A673 (cell line): ENCODE data around the gene TRIM43B. TPM values are rescaled to one million over a fixed set of nuclear protein-coding genes. Genes with fewer than 3 reads are reported as not detected.
"Not testable (repeated sequence)": the region's sequence is repeated elsewhere in the genome, so short reads cannot be mapped to it uniquely, and the experiment has no call there.

Source experiments
- BruUV-seq: library from RNA; stranded (reverse); fragments of 400-500 nt; replicated peaks from 2 replicates; lab custom pipeline; 2021; lab: Mats Ljungman, UMichigan
- CTCF ChIA-PET: fragments of 300-600 bp; sonication (Branson Sonifier 250); formaldehyde crosslinking; loops from one replicate; lab custom pipeline; 2022; ENCODE audit warnings: antibody characterized with exemption; lab: Charles Lee
- POLR2A ChIA-PET: fragments of 300-600 bp; sonication (Branson Sonifier 250); formaldehyde crosslinking; loops from one replicate; lab custom pipeline; 2022; ENCODE audit warnings: antibody characterized with exemption; ENCODE audit not compliant: low non-redundant PET; lab: Charles Lee
- DNase-seq: peaks from one replicate; pipeline ENCODE4 v3.0.0-alpha.2; 2015; ENCODE audit warnings: low spot score
- H3K27ac ChIP-seq: fragments of 200-600 bp; sonication (generic); 2 replicates; pipeline ENCODE4 v1.5.1; 2016; ENCODE audit warnings: mixed run types, low read depth, mild to moderate bottlenecking, mixed read lengths, antibody characterized with exemption, low read length; ENCODE audit not compliant: poor library complexity, severe bottlenecking
- H3K27me3 ChIP-seq: fragments of 200-600 bp; sonication (generic); replicated peaks from 2 replicates; pipeline ENCODE4 v1.6.1; 2017; ENCODE audit warnings: mixed run types, low read depth, mild to moderate bottlenecking, mixed read lengths, antibody characterized with exemption, low read length; ENCODE audit not compliant: insufficient read depth, poor library complexity
- H3K36me3 ChIP-seq: fragments of 200-600 bp; sonication (generic); 2 replicates; pipeline ENCODE4 v1.6.1; 2016; ENCODE audit warnings: mixed run types, mild to moderate bottlenecking, mixed read lengths, antibody characterized with exemption, low read length; ENCODE audit not compliant: insufficient read depth, poor library complexity, severe bottlenecking
- H3K4me1 ChIP-seq: fragments of 200-600 bp; sonication (generic); 2 replicates; pipeline ENCODE4 v1.6.1; 2017; ENCODE audit warnings: mixed run types, mild to moderate bottlenecking, mixed read lengths, antibody characterized with exemption, low read length; ENCODE audit not compliant: insufficient read depth, poor library complexity, severe bottlenecking
- H3K4me3 ChIP-seq: fragments of 200-600 bp; sonication (generic); 2 replicates; pipeline ENCODE4 v1.5.1; 2016; ENCODE audit warnings: low read depth, mixed run types, mild to moderate bottlenecking, mixed read lengths, low read length; ENCODE audit not compliant: poor library complexity, severe bottlenecking
- H3K9me3 ChIP-seq: fragments of 200-600 bp; sonication (generic); 2 replicates; pipeline ENCODE4 v1.6.1; 2016; ENCODE audit warnings: mixed run types, low read depth, mild to moderate bottlenecking, mixed read lengths, antibody characterized with exemption, low read length; ENCODE audit not compliant: poor library complexity, severe bottlenecking
- EZH2 ChIP-seq: fragments of 200-600 bp; sonication (generic); IDR thresholded peaks from 2 replicates; pipeline ENCODE4 v1.6.1; 2017; ENCODE audit warnings: borderline replicate concordance, low read depth, mild to moderate bottlenecking, mixed read lengths, antibody characterized with exemption, low read length; ENCODE audit not compliant: poor library complexity, severe bottlenecking
- intact Hi-C: fragments of 100-400 bp; cut with micrococcal nuclease; formaldehyde crosslinking; loops from one replicate; pipeline ENCODE4 v1.10.0; 2022; ENCODE audit not compliant: unreplicated experiment
- total RNA-seq: library from RNA; stranded (reverse); gene quantifications from 2 replicates; pipeline ENCODE4 v1.2.3, GENCODE V29; 2021
- TF ChIP-seq, protein P1 (sequence below): fragments of 300-800, 200-600 bp; sonication (generic); conservative IDR thresholded peaks from 2 replicates; pipeline ENCODE4 v1.5.1; 2017; ENCODE audit warnings: low read depth, mild to moderate bottlenecking, antibody characterized with exemption, low read length, moderate library complexity, mixed read lengths

Gene TRIM43B
- total RNA-seq, 1 experiment from 2014 or later, result not detected

DNA sequence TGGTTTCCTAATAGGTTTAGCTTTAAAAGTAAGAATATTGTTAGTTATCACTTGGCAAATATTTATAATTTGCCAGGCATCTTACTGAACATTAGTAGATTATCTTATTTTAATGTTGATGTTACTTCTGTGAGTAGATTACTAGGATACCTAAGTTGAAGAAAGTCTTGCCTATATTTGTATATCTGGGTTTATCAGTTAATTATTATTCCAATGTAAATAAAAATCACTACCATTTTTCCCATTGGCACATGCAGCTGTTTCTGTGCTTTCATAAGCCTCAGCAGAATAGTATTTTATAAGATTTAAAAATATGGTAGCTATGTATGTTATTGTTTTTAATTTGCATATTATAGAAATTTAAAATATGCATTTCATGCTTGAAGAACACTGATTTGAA, 16.3 kb upstream of the TRIM43B start:
- H3K36me3 ChIP-seq, result no peaks in the 10 kb centered on the region
- intact Hi-C loops, result no loop called here
- no peak overlapping the region for H3K4me3 ChIP-seq
- no peak for TF ChIP-seq EZH2
- TF ChIP-seq, protein P1, sequence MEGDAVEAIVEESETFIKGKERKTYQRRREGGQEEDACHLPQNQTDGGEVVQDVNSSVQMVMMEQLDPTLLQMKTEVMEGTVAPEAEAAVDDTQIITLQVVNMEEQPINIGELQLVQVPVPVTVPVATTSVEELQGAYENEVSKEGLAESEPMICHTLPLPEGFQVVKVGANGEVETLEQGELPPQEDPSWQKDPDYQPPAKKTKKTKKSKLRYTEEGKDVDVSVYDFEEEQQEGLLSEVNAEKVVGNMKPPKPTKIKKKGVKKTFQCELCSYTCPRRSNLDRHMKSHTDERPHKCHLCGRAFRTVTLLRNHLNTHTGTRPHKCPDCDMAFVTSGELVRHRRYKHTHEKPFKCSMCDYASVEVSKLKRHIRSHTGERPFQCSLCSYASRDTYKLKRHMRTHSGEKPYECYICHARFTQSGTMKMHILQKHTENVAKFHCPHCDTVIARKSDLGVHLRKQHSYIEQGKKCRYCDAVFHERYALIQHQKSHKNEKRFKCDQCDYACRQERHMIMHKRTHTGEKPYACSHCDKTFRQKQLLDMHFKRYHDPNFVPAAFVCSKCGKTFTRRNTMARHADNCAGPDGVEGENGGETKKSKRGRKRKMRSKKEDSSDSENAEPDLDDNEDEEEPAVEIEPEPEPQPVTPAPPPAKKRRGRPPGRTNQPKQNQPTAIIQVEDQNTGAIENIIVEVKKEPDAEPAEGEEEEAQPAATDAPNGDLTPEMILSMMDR, result no peak
- BruUV-seq, result no TSS peak
- H3K4me1 ChIP-seq, result no peaks in the 10 kb centered on the region
- no peak overlapping the region for H3K27ac ChIP-seq
- ChIA-PET POLR2A (no interaction called here), CTCF (no interaction called here)
- no peak for DNase-seq
- no peaks in the 10 kb centered on the region for H3K9me3 ChIP-seq
- H3K27me3 ChIP-seq, result peaks cover 4% of the 10 kb centered on the region

DNA sequence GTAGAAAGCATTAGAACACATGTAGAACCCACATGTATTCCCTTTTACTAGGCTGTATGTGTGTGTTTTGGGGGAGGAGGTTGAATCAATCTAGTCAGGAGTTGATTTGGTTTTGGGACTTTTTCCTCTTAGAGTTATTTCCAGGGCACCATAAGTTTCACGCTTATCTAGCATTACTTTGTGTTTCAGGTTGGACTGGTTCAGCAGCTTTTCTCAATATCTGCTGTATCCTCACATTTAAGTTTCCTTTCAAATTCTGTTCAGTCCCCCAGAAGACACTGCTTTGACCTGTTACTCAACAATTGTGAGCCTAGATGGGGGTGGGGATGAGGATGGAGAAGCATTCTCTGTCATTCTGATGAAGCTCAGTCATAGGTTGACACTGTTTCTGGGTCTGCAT, 7.5 kb upstream of the TRIM43B start:
- H3K4me3 ChIP-seq, POLR2A ChIA-PET, intact Hi-C loops, H3K36me3 ChIP-seq, CTCF ChIA-PET, H3K27me3 ChIP-seq, H3K9me3 ChIP-seq, H3K4me1 ChIP-seq, DNase-seq, H3K27ac ChIP-seq, BruUV-seq: not testable (repeated sequence)

DNA sequence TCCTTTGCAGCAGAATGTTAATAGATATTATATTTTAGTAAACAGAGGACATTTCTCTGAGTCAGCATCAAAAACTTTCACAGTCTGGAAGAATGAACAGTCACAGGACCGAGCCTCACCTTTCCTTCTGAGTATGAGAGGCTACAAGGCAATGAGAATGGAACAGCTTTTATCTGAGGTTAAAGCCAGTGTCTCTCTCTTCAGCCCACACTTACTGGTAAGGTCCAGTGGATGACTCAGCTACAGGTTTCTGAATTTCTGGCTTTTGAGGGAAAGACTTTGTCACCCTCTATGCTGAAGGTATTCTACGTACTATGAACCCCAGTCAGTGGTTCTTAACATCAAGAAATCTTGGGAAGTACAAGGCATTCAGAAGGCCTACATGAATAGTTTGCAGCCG, 9.5 kb downstream of the TRIM43B start:
- H3K4me1 ChIP-seq, BruUV-seq, H3K4me3 ChIP-seq, DNase-seq, H3K27me3 ChIP-seq, H3K9me3 ChIP-seq, H3K36me3 ChIP-seq, CTCF ChIA-PET, intact Hi-C loops, H3K27ac ChIP-seq, POLR2A ChIA-PET: not testable (repeated sequence)

DNA sequence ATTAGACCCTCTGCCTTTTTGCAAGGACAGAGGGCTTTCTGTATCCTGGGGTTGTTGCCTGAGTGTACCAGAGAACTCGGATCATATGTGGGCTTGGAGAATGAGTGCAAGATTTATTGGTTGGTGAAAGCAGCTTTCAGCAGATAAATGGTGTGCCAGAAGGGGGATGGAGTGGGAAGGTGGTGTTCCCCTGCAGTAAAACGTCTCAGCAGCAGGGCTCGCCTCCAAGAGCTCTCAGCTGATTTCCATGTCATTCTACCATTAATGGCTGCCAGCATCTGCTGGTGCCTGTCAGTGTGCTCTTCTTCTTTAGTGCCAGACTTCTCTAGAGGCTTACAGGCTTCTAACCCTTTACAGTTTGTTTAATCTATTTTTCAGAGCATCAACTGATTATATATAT, 16.6 kb downstream of the TRIM43B start:
- BruUV-seq, H3K9me3 ChIP-seq, CTCF ChIA-PET: not testable (repeated sequence)

DNA sequence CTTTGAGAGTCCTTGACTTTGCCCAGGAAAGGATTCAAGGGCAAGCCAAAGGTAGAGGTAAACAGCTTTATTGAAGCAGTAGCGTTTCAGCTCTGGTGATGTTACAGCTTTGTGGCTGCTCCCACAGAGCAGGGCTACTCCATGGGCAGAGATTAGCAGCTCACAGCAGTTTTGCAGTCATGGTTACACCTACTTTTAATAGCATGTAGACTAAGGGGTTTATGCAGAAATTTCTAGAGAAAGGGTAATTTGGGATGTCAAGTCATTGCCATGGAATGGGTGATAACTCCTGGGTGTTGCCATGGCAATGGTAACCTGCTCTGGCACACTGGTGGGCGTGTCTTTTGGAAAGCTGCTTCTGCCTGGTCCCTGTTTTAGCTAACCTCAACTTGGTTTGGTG, 18.0 kb downstream of the TRIM43B start:
- BruUV-seq, H3K36me3 ChIP-seq, H3K4me1 ChIP-seq, H3K4me3 ChIP-seq, DNase-seq, H3K27ac ChIP-seq, H3K9me3 ChIP-seq, CTCF ChIA-PET, intact Hi-C loops, POLR2A ChIA-PET, H3K27me3 ChIP-seq: not testable (repeated sequence)

More for the DNA sequence above, 16.6 kb downstream of the TRIM43B start:
- DNase-seq, H3K27ac ChIP-seq, H3K4me3 ChIP-seq, intact Hi-C loops, POLR2A ChIA-PET, H3K27me3 ChIP-seq, H3K4me1 ChIP-seq, H3K36me3 ChIP-seq: not testable (repeated sequence)

DNA sequence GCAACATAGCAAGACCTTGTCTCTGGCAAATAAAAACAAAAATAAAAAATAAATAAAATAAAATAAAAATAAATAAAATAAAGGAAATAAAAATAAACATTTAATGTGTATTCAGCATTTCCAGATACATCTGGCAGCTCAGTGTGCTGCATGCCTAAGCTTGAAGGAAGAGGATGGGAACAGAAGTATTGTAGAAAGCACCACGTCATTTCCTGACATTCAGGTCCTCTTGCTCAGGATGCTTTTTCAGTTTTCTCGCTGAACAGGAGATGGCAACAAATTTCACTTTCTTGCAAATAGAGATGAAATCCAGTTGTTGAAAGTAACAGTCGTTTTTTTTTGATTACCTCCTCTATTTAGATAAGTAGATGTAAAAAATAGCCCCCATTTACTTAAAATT, 21.3 kb downstream of the TRIM43B start:
- intact Hi-C loops, BruUV-seq, H3K27ac ChIP-seq, H3K36me3 ChIP-seq, H3K4me3 ChIP-seq, H3K27me3 ChIP-seq, H3K4me1 ChIP-seq, POLR2A ChIA-PET, CTCF ChIA-PET, H3K9me3 ChIP-seq, DNase-seq: not testable (repeated sequence)

DNA sequence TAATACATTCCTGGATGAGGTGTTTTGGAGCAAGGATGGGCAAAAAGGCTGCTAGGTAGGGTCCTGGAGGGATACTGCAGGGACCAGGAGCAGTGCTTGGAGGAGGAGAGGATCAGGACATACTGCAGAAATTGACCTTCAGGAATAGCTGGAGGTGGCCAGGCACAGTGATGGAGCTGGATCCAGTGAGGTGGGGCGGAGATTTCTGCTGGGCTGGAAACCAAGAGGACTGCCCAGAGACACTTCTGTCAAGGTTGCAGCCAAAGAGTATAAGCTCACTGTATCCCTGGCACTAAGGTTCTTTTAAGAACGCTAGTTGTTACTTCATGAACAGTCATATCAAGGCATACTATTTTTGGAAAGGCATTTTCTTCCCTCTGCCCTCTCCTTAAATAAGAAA, 39.2 kb downstream of the TRIM43B start:
- H3K27ac ChIP-seq, POLR2A ChIA-PET, H3K36me3 ChIP-seq, H3K9me3 ChIP-seq, CTCF ChIA-PET, H3K4me1 ChIP-seq, H3K4me3 ChIP-seq, H3K27me3 ChIP-seq, DNase-seq, BruUV-seq, intact Hi-C loops: not testable (repeated sequence)
